B cell (primary cell): ENCODE measurements around the gene CMTM8. TPM values are rescaled to one million over a fixed set of nuclear protein-coding genes. Genes with fewer than 3 reads are reported as not detected.

ENCODE experiments used
- ATAC-seq: fragments of 200-7000 bp; cut with Tn5 transposase; one replicate; pipeline ENCODE4 v1.10.0; 2021; ENCODE audit warnings: low read depth, mild to moderate bottlenecking, moderate number of reproducible peaks, moderate library complexity
- CTCF ChIA-PET: fragments of 350-600 bp; sonication (Branson Sonifier 250); formaldehyde crosslinking; loops from one replicate; lab custom pipeline; 2021; ENCODE audit warnings: antibody characterized with exemption, inconsistent platforms; lab: Charles Lee
- POLR2A ChIA-PET: fragments of 350-600 bp; sonication (Branson Sonifier 250); formaldehyde crosslinking; loops from one replicate; lab custom pipeline; 2021; ENCODE audit warnings: antibody characterized with exemption; lab: Charles Lee
- DNase-seq: peaks from one replicate; pipeline ENCODE4 v3.0.0; 2013
- H2AFZ ChIP-seq: 2 replicates; pipeline ENCODE4 v1.6.1; 2012; ENCODE audit warnings: mild to moderate bottlenecking, low read depth, low read length; ENCODE audit not compliant: insufficient read depth, poor library complexity, severe bottlenecking
- H3K27ac ChIP-seq, 2 donors: 1 replicate in 1 of 2; 2 replicates in 1 of 2; pipeline ENCODE4 v1.5.1; 2012 to 2013; ENCODE audit warnings: low read length in 2 of 2, mild to moderate bottlenecking in 2 of 2, moderate library complexity in 1 of 2
- H3K27me3 ChIP-seq, 4 experiments: fragments of 200-600 bp in 1 of 4; sonication (generic) in 1 of 4; replicated peaks in 1 of 4; 1 replicate in 2 of 4; 2 replicates in 2 of 4; pipeline versions ENCODE4 v1.6.1 to v1.7.0; 2013 to 2016; ENCODE audit warnings: low read length in 3 of 4, mild to moderate bottlenecking in 2 of 4, mixed read lengths in 1 of 4, moderate library complexity in 1 of 4; ENCODE audit not compliant: insufficient read depth in 4 of 4, control insufficient read depth in 3 of 4; ENCODE audit errors: control extremely low read depth in 1 of 4
- H3K36me3 ChIP-seq, 2 experiments: replicated peaks in 1 of 2; 1 replicate in 1 of 2; 2 replicates in 1 of 2; pipeline versions ENCODE4 v1.6.1 to v1.7.1; 2013; ENCODE audit warnings: low read length in 1 of 2; ENCODE audit not compliant: insufficient read depth in 2 of 2, control insufficient read depth in 1 of 2; ENCODE audit errors: control extremely low read depth in 1 of 2, extremely low read depth in 1 of 2
- H3K4me1 ChIP-seq, 2 donors: fragments of 200-600 bp in 1 of 2; sonication (generic) in 1 of 2; 1 replicate in 1 of 2; 2 replicates in 1 of 2; pipeline versions ENCODE4 v1.5.1 to v1.6.1; 2013 to 2017; ENCODE audit warnings: low read length in 2 of 2; ENCODE audit not compliant: control insufficient read depth in 2 of 2, insufficient read depth in 2 of 2
- H3K4me2 ChIP-seq: replicated peaks from 2 replicates; pipeline ENCODE3; 2012; ENCODE audit warnings: mild to moderate bottlenecking, low read depth, low read length; ENCODE audit not compliant: poor library complexity, severe bottlenecking
- H3K4me3 ChIP-seq, 5 experiments: fragments of 200-600 bp in 1 of 5; sonication (generic) in 1 of 5; 1 replicate in 3 of 5; 2 replicates in 2 of 5; pipeline versions ENCODE4 v1.5.1 to v1.7.0; 2011 to 2016; ENCODE audit warnings: low read length in 4 of 5, mild to moderate bottlenecking in 4 of 5, low read depth in 2 of 5, control low read depth in 1 of 5, moderate library complexity in 1 of 5; ENCODE audit not compliant: insufficient read depth in 1 of 5; ENCODE audit errors: control extremely low read depth in 1 of 5, extremely low read depth in 1 of 5
- H3K79me2 ChIP-seq: fragments of 200-600 bp; sonication (generic); one replicate; pipeline ENCODE4 v1.6.0; 2016; ENCODE audit warnings: low read length; ENCODE audit not compliant: control insufficient read depth, insufficient read depth
- H3K9ac ChIP-seq: fragments of 200-600 bp; sonication (generic); 2 replicates; pipeline ENCODE4 v1.6.1; 2017; ENCODE audit warnings: mild to moderate bottlenecking, low read length, moderate library complexity
- H3K9me3 ChIP-seq, 3 donors: one replicate each; pipeline versions ENCODE4 v1.6.1 to v1.7.1; 2013; ENCODE audit warnings: low read length in 2 of 3; ENCODE audit not compliant: control insufficient read depth in 2 of 3, insufficient read depth in 1 of 3; ENCODE audit errors: control extremely low read depth in 1 of 3
- H4K20me1 ChIP-seq: 2 replicates; pipeline ENCODE4 v1.6.0; 2012; ENCODE audit warnings: mild to moderate bottlenecking, low read length; ENCODE audit not compliant: insufficient read depth, control insufficient read depth, poor library complexity, severe bottlenecking
- H3K27ac Mint-ChIP-seq: one replicate; pipeline ENCODE4 v1.8.0; 2021; ENCODE audit warnings: mixed read lengths
- H3K27me3 Mint-ChIP-seq: one replicate; pipeline ENCODE4 v1.8.0; 2021; ENCODE audit warnings: mixed read lengths
- H3K4me1 Mint-ChIP-seq: one replicate; pipeline ENCODE4 v1.8.0; 2021; ENCODE audit warnings: mixed read lengths
- H3K4me3 Mint-ChIP-seq: one replicate; pipeline ENCODE4 v1.8.0; 2021; ENCODE audit warnings: mixed read lengths
- H3K9me3 Mint-ChIP-seq: one replicate; pipeline ENCODE4 v1.8.0; 2022; ENCODE audit warnings: mixed read lengths; ENCODE audit not compliant: insufficient read depth
- EZH2 ChIP-seq: IDR thresholded peaks from 2 replicates; pipeline ENCODE4 v1.6.1; 2012; ENCODE audit warnings: borderline replicate concordance, low read depth, mild to moderate bottlenecking, moderate library complexity, low read length; ENCODE audit not compliant: insufficient read depth, poor library complexity, severe bottlenecking
- WGBS: methylation state at CpG from one replicate; pipeline ENCODE4 v1.1.5; 2013; ENCODE audit warnings: missing lambda C conversion rate; ENCODE audit not compliant: insufficient coverage; 5-methylcytosine and 5-hydroxymethylcytosine counted together
- intact Hi-C: fragments of 100-400 bp; cut with micrococcal nuclease; formaldehyde crosslinking; loops from one replicate; pipeline ENCODE4 v1.10.0; 2022
- polyA plus RNA-seq: library from polyadenylated mRNA; depleted of rRNA; stranded (reverse); fragments of >200 nt; gene quantifications from 2 replicates; pipeline ENCODE4 v1.2.3, GENCODE V29; 2012
- total RNA-seq, 2 donors: library from RNA; stranded (reverse); fragments of 120-200 nt in 1 of 2; gene quantifications; 1 replicate in 1 of 2; 2 replicates in 1 of 2; pipeline versions ENCODE4 v1.2.3 to v1.2.4, GENCODE V29; 2013 to 2022
- TF ChIP-seq, protein P1 (sequence below): fragments of 200-600 bp; IDR thresholded peaks from one replicate; pipeline ENCODE4 v1.8.0; 2022; ENCODE audit warnings: antibody characterized with exemption, mild to moderate bottlenecking

CMTM8 gene
- total and polyA plus RNA-seq, 2 donors (not counting 1 experiment from before 2014, with no cell fraction given), result 0.25 to 0.28 TPM

DNA sequence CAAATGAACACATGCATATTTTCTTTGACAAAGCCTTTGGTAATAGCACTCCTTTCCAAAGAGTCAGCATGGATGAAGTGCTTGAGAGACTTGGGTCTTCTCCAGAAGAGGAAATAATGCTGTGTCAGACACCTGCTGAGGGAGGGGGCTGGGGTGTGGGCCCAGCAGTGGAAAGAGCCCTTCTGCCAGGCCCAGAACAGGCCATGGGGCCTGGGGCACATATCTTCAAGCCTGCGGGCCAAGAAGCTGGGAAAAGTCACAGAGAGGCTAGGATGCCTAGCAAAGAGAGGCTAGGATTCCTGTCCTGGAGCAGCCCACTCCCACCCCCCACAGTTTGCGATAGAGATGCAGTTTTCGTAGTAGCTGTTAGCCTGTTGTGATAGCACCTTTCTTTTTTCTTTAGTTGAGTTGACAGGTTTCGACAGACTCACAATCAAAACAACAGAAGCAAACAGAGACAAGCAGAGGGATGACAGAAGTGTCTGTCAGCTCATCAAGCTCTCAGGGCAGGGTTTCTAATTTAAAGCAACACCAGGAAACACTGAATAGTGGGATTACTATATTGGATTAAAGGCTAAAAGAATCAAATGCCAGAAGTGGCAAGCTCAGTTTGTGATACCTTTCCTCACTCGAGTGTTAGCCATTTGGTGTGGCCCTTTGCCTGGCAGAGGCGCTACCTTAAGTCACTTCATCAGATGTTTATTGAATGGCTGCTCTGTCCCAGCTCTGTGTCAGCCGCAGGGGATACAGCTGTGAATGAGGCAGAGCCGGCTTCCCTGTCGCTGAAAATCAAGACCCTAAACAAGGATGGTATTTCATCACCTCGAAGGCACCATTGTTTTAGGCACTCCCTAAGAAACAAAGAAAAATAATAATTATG, 172.1 kb downstream of the CMTM8 start:
- Mint-ChIP-seq H3K27ac (peak overlapping the region; percentile 53), H3K27me3 (no peaks in the 10 kb centered on the region), H3K4me3 (no peak overlapping the region), H3K9me3 (no peaks in the 10 kb centered on the region), H3K4me1 (peaks cover 58% of the 10 kb centered on the region)
- POLR2A ChIA-PET, result no interaction called here
- Histone ChIP-seq H3K36me3 (peaks cover 0 to 9% of the 10 kb centered on the region in 2 experiments), H4K20me1 (peaks cover 4% of the 10 kb centered on the region), H3K79me2 (peaks cover 97% of the 10 kb centered on the region), H3K9me3 (no peaks in the 10 kb centered on the region), H3K4me1 (peaks cover 20 to 33% of the 10 kb centered on the region in 2 donors), H3K27me3 (no peaks in the 10 kb centered on the region), H3K9ac (no peak overlapping the region), H2AFZ (no peak overlapping the region), H3K27ac (peak overlapping the region in 1 of 2 donors; percentile 27), H3K4me2 (no peak overlapping the region), H3K4me3 (no peak overlapping the region)
- ATAC-seq (no peak), DNase-seq (no peak)
- TF ChIP-seq, protein P1, sequence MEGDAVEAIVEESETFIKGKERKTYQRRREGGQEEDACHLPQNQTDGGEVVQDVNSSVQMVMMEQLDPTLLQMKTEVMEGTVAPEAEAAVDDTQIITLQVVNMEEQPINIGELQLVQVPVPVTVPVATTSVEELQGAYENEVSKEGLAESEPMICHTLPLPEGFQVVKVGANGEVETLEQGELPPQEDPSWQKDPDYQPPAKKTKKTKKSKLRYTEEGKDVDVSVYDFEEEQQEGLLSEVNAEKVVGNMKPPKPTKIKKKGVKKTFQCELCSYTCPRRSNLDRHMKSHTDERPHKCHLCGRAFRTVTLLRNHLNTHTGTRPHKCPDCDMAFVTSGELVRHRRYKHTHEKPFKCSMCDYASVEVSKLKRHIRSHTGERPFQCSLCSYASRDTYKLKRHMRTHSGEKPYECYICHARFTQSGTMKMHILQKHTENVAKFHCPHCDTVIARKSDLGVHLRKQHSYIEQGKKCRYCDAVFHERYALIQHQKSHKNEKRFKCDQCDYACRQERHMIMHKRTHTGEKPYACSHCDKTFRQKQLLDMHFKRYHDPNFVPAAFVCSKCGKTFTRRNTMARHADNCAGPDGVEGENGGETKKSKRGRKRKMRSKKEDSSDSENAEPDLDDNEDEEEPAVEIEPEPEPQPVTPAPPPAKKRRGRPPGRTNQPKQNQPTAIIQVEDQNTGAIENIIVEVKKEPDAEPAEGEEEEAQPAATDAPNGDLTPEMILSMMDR, result no peak
- no peak for TF ChIP-seq EZH2
- intact Hi-C loops, result loop anchor here (5.0 kb wide), 1 partner anchor 33 kb away; no protein-coding TSS in a partner anchor
- WGBS, result 94% methylated on average over 2 of the region's 10 CpGs
- CTCF ChIA-PET, result interaction anchor here (0.6 to 2.0 kb wide), 6 partner anchors 10 to 91 kb away, joined by 3 to 8 read pairs (median 4); no protein-coding TSS in a partner anchor

DNA sequence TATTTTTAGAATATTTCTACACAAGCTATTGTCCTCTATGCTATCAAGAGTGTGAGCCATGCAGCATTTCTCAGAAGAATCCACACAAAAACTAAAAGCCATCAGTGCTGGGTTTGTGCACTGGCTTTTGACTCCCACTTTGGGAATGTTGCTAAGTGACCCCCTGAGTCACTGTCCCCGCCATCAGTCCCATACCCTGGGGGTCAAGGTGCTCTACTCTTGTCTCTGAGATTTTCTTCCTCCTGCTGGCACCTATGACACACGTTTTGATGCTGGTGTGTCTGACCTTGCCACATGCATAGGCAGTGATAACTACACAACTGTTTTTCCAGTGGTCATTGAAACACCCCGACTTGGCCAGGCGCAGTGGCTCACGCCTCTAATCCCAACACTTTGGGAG, 173.0 kb downstream of the CMTM8 start:
- Histone ChIP-seq H3K4me3 (no peak overlapping the region), H3K27ac (no peak overlapping the region), H3K4me2 (no peak overlapping the region), H3K9ac (no peak overlapping the region), H4K20me1 (peaks cover 4% of the 10 kb centered on the region), H3K27me3 (no peaks in the 10 kb centered on the region), H3K4me1 (peaks cover 20 to 32% of the 10 kb centered on the region in 2 donors), H3K79me2 (peaks cover 95% of the 10 kb centered on the region), H2AFZ (no peak overlapping the region), H3K9me3 (no peaks in the 10 kb centered on the region), H3K36me3 (peaks cover 0 to 4% of the 10 kb centered on the region in 2 experiments)
- ChIA-PET POLR2A (no interaction called here), CTCF (interaction anchor here (0.6 to 1.0 kb wide), 2 partner anchors 10 to 90 kb away, joined by 3 read pairs; no protein-coding TSS in a partner anchor)
- 98% methylated on average over 5 of the region's 5 CpGs for WGBS
- no peaks in the 10 kb centered on the region for H3K9me3 Mint-ChIP-seq
- H3K27me3 Mint-ChIP-seq, result no peaks in the 10 kb centered on the region
- intact Hi-C loops, result loop anchor here (5.0 kb wide), 1 partner anchor 34 kb away; no protein-coding TSS in a partner anchor
- ATAC-seq (no peak), DNase-seq (no peak)
- TF ChIP-seq EZH2, result no peak
- TF ChIP-seq, protein P1, result no peak
- H3K4me3 Mint-ChIP-seq, result no peak overlapping the region
- peaks cover 57% of the 10 kb centered on the region for H3K4me1 Mint-ChIP-seq
- H3K27ac Mint-ChIP-seq, result peak overlapping the region; percentile 70
